HG02938 (cell line): ENCODE data around the gene FANCE.

Experiments
- ATAC-seq: cut with Tn5 transposase; IDR thresholded peaks from one replicate; pipeline ENCODE4 v1.9.1; 2021; ENCODE audit warnings: mild to moderate bottlenecking, moderate library complexity; ENCODE audit not compliant: unreplicated experiment

The FANCE gene

GRCh38 chr6:35483490-35483889, 31.4 kb downstream of the FANCE start:
- no peak for ATAC-seq

- no peak for ATAC-seq
These were observed 31.9 kb downstream of the FANCE start for GRCh38 chr6:35483893-35484645.

GRCh38 chr6:35484921-35485392, 32.8 kb downstream of the FANCE start:
- ATAC-seq = no peak

- no peak for ATAC-seq
These were observed 33.3 kb downstream of the FANCE start for GRCh38 chr6:35485402-35485877.

- no peak for ATAC-seq
These were observed 34.1 kb downstream of the FANCE start for GRCh38 chr6:35486005-35486925.

GRCh38 chr6:35487658-35488516, 35.7 kb downstream of the FANCE start:
- no peak for ATAC-seq

GRCh38 chr6:35488517-35488862, 36.4 kb downstream of the FANCE start:
- ATAC-seq = no peak

GRCh38 chr6:35489066-35489465, 36.9 kb downstream of the FANCE start:
- ATAC-seq = no peak

GRCh38 chr6:35489995-35490791, 38.1 kb downstream of the FANCE start:
- no peak for ATAC-seq

GRCh38 chr6:35490821-35491557, 38.9 kb downstream of the FANCE start:
- ATAC-seq = no peak

GRCh38 chr6:35491558-35492257, 39.6 kb downstream of the FANCE start:
- no peak for ATAC-seq

GRCh38 chr6:35492258-35492973, 40.3 kb downstream of the FANCE start:
- ATAC-seq = no peak

- ATAC-seq = no peak
These were observed 40.8 kb downstream of the FANCE start for GRCh38 chr6:35492974-35493284.

GRCh38 chr6:35493307-35493983, 41.3 kb downstream of the FANCE start:
- no peak for ATAC-seq

- ATAC-seq = no peak
These were observed 42.0 kb downstream of the FANCE start for GRCh38 chr6:35494161-35494563.

GRCh38 chr6:35495258-35496035, 43.3 kb downstream of the FANCE start:
- no peak for ATAC-seq
